HPDE6-E6E7 (cell line): ENCODE results near the gene UBASH3B.

ENCODE experiments used
- DNase-seq: peaks from one replicate; pipeline ENCODE4 v3.0.0; 2011; ENCODE audit warnings: missing footprints; ENCODE audit errors: extremely low spot score

UBASH3B gene

DNA sequence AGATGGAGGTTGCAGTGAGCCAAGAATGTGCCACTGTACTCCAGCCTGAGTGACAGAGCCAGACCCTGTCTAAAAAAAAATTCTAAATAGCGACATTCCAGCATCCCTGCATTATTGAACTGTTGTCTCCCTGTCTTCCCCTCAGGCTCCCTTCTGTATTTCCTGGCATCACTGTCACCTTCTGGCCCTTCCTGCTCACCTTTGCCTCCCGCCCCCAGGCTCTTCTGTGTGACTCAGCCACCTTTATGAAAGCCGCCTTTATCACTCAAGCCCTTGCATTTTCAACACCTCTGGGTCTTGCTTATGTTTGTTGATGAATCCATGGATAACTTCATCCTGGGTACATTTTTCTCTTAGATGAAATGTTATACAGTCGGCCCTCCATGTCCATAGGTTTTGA is 21.1 kb downstream of the UBASH3B start:
- peak; percentile 64 for DNase-seq

DNA sequence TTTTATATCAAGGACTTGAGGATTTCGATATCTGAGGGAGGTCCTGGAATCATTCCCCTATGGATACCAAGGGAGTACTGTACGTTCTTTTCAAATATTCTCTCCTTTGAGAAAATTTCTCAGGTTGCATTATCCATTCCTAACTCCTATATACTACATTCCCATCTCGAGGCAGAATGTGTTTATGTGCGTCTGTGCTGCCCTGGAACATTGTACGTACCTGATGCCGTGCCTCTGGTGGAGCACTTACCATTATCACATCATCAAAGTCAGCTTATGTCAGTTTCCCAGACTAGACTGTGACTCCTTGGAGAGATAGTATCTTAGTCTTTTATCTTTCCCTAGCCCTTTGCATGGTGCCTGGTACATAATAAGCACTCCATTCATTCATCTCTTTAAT is 21.7 kb downstream of the UBASH3B start:
- no peak for DNase-seq

DNA sequence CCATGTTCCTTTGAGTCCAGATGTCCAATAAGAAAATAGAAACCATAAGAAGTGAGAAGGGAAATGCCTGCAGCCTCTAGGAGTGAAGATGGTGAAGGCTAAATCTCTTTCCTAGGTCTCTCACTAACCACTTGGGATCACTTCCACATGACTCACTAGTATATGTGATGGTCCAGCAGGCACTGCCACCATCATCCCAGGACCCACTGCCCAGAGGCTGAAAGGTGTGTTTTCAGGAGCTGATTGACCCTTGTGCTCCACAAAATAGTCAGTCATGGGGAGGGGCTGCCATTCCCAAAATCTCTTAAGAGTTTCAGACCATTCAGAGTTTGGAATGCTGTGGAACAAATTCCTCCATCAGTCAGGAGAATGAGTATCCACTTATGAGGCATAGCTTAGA is 22.9 kb downstream of the UBASH3B start:
- DNase-seq, result no peak

DNA sequence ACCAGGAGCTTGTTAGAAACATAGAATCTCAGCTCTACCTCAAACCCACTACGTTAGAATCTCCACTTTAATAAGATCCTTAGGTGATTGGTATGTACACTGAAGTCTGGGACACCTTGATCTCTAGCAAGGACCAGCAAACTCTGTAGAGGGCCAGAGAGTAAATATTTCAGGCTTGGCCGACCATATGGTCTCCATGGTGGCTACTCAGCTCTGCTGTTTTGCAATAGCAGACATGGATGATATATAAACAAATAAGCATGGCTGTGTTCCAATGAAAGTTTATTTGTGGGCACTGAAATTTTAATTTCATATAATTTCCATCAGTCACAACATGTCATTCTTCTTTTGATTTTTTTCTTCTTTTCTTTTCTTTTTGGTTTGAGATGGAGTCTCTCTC is 23.9 kb downstream of the UBASH3B start:
- DNase-seq, result no peak

DNA sequence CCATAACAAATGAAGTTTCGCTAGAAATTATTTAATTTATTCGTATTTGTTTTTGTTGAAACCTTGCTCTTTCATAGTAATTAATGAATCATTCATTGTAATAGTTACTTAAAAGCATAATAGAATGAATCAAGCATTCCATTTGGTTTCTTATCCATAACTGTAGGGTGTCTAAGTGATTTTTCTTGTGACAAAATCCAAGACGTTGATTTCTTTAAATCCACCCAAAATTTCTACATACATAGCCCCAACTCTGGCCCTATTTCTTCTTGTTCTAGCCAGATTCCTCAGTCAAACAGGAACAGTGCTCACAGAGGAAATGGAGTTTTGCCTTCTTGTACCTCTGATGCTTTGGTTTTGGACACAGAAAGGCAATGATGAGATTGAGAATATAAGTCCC is 25.5 kb downstream of the UBASH3B start:
- no peak for DNase-seq

DNA sequence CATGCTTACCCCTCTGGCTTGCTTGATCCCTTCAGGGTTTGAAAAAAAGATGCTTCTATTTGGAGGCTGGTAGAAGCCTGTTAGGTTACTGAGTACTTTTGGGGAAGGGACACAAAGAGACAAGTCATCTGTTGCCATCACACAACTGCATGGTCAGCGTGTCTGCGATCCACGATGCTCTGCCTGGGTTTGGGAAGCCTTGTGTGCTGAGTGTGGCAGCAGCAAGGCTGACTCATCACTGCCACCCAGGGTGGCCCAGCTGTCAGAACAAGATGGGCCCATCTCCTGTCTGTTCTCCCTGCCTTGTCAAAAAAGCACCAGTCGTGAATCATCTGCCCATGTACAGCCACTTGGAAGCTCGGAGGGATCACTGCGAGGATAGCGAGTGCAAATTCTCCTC is 26.2 kb downstream of the UBASH3B start:
- DNase-seq, result no peak

DNA sequence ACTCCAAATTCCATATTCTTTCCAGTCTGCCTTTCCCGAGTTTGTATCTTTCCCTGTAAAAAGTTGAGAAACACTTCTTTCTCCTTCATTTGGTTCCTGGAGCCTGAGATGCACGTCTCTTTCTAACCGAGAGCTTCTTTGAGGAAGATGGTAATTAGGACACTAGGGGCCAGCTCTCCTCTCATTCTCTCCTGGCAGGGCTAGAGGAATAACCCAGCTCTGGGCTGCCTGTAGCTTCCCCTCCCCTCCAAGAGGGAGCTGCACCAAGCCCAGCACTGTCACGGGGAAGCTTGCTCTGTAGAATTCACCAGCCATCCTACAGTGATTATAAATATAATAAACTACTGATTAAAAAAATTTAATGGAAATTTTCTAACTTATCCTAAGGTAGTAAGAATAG is 26.9 kb downstream of the UBASH3B start:
- no peak for DNase-seq

DNA sequence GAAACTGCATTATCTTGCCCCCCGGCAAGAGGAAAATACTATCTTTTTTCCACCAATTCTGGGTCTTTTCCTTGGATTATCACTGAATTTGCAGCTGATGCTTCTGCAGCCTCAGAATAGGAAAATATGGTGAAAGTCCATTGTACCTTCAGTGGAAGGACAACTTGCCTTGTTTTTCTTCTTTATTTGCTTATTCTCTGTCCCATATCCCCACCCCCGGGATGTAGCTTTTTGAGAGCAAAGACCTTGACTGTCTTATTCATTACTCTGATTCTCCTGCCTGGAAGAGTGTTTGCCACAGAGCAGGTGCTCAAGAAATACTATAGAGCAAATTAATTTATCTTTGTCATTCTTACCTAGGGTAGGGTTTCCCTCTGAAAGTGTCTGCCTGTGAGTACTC is 29.5 kb downstream of the UBASH3B start:
- DNase-seq, result no peak

DNA sequence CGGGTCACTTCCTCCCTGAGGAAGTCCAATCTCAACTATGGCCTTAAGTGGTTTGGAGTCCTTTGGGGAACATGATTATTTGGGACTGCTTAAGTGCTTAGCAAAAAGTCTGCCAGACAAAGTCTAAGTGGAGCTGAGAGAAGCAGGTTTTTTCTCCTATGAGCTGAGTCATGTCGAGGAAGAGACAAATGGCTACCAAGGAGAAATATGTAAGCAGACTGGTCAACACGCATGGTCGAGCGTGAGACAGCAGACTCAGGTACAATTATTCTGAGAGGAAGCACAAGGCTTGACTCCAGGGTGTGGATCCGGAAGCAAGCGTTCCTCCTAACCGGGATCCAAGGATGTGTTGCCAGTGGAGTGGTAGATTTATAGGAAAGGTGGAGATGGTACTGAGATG is 30.6 kb downstream of the UBASH3B start:
- DNase-seq, result no peak

DNA sequence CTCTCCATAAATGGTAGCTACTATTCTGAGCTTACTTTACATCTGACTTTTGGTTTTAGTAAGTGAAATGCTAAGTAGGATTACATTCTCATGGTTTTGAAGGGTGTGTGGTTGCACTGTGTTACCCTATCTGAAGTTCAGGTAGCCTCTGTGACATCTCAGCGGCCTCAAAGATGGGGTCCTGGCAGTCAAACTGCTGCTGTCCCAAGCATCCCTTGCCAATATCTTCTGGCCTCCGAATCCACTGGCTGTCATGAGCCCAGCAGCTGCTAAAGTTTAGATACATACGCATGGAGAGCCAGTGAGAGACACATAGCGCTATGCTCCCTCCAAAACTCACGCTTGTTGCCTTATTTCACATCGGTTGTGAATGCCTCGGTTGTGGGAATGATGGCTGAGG is 34.9 kb downstream of the UBASH3B start:
- DNase-seq, result no peak

DNA sequence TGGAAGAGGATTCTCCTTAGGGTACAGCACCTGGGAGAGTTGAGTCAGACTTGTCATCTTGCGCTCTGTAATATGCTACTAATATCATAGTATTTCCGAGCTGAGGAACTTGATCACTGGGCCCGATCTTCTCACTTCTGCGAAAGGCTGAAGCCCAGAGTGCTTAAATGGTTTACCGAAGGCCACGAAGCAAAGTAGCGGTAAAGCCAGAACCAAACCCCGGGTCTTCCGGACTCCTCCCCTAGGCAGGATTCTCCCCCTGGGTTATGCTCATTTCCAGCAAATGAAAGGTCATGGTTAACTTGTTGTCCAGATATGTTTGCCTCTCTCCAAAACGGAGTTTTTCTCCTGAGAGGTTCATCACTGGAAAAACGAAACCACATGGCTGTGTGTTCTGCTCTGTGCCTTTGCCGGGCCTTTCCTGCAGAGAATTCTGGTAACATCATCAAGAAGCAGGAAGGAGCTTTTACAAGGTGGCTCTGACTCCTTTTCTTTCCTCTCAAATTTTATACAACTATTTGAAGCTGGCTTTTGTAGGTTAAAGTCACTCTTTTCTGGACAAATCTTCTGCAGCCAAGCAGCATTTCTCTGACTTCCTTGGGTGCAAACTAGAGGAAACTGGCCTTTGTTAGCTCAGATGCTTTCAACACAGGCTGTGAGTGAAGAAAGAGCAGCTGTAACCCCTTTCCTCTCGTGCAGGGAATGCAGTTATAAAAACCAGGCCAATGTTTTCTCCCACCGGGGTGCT is 35.5 kb downstream of the UBASH3B start:
- no peak for DNase-seq

DNA sequence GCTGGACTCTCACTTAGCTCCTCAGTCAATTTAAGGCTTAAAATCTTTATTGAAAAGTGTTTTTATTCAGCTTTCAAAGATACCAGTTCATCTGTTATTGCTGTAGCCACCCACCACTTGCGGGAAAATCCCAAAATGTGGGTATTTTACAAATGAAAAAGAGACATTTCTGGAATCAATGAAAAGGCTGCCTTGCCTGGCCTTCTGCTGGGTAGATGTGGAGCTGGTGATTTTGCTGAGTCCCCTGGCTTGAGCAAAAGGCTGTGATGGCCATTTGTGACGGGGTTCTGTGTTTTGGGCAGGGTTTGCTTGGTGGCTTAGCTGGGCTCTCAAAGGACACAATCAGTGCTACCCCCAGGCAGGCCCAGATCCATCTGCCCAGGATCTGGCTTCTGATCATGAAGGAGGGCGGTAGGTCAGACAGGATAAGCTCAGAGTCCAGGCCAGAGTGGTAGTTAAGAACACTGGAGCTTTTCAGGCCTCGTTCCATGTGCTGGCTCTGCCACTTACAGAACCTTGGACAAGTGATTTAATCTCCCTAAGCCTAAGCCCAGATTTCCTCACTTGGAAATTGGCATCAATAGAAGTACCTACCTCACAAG is 36.1 kb downstream of the UBASH3B start:
- no peak for DNase-seq

DNA sequence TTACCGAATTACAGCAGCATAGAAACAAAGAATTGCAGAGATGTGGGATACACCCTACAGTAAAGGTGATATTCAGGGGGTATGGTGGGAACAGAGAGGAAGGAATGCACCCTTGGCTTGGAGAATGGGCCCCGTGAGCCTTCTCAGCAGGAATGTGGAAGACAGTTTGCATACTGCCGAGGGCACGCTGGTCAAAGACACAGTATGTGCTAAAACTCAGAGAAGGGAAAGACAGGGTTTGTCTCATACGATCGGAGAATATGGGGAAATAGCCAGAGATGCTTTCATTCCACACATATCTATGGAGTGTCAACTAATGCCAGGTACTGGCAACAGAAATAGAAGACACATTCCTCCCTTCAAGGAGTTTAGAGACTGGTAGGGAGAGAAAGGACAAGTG is 36.9 kb downstream of the UBASH3B start:
- no peak for DNase-seq

DNA sequence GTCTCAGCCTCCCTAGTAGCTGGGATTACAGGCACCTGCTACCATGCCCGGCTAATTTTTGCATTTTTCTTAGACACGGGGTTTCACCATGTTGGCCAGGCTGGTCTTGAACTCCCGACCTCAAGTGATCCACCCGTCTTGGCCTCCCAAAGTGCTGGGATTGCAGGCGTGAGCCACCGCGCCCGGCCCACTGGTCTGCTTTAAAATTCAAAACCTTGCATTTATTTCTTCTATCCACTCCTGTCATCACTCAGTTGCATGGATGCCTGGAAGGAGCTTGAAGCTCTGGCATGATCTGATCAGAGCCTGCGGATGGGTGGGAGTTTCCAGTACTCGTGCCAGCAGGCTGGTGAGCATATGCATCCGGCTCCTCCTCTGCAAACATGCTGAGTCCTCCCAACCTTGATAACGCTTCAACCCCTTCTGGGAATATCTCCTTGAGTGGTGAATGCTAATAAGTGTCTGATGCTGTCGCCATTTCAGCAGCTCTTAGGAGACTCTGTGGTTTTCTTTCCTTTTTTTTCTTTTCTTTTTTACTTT is 39.6 kb downstream of the UBASH3B start:
- DNase-seq, result no peak

DNA sequence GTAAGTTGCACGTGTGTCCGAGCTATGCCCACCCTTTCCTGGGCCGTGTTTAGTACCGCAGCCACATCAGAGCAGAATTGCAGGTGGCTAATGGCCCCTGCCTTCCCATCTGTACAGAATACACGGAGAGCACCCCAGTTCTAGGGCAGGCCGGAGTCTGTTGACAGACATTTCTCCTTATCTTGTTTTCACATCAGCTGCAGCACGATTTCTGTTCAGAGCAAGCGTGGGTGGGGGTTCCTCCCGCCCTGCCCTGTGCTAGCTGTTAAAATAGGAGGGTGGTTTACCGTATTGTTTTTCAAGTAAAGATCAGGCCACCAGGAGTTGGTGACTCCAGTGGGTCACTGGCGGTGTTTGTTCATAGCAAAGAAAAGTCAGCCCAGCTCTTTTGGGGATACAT is 41.1 kb downstream of the UBASH3B start:
- no peak for DNase-seq

DNA sequence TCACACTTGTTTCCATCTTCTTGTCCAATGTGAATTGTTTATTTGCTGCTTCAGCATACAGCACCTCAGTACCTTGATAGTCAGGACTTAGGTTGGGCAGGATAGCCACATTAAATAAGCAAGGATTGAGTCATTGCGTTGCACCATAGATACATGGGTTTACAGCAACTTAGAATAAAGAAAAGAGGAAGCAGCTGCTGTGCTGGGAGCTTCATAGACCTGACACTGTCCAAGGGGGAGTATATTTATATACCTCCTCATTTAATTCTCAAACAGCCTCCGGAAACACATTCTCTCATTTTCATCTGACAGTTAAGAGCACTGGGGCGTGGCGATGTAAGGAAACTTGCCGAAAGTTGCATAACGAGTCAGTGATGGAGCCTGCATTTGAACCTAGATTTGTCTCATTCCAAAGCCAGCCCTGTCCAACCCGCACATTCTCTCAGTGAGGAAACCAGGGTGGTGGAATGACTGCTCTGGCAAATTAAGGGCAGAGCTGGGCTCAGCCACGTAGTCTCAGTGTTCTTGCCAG is 42.2 kb downstream of the UBASH3B start:
- peak; percentile 77 for DNase-seq

DNA sequence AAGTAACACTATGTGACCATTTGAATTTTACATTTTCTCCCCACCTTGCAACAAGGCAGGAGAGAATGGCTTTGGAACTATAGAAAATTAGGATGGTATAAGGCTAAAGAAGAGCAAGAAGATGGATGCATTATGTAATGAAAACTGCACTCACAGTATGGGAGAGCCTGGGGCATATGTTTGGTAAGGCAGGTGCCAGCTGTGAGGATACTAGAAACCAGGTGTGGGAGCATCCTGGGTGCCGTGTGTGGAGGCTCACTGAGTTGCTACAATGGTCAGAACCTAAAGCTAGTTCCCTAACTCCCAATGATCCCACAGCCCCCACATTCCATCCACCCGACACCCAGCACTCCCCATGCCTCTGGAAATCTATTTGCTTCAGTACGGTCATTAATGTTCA is 42.9 kb downstream of the UBASH3B start:
- no peak for DNase-seq

DNA sequence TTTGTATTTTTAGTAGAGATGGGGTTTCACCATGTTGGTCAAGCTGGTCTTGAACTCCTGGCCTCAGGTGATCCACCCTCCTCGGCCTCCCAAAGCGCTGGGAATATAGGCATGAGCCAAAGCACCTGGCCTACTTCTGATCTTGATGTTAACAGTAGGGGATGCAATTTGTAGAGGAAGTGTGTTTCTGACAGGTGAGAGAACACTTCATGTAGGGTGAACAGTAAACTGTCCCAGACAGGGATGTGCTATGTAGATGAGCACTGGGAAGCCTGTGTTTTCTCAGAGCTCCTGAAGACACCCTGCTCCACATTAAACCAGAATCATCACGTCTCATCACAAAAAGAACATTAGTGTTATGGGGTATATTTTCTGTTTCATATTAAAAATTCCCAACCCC is 45.1 kb downstream of the UBASH3B start:
- DNase-seq, result no peak

DNA sequence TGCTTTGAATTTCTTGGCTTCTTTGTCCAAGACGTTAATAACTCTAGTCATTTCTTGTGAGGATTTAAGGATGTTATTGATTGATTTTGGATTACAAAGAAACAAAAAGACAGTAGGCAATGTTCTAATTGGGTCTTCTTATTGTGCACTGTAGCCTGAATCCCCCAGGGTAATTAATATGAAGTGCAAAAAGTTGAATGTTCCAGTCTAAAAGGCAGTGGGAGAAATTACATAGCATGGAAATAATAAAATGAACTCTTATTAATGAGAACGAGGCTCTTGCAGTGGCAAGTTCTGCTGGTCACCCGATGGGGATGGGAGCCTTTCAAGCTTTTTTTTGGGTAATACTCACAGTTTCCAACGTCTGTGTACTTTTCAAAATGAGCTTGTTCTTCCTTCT is 45.6 kb downstream of the UBASH3B start:
- no peak for DNase-seq

DNA sequence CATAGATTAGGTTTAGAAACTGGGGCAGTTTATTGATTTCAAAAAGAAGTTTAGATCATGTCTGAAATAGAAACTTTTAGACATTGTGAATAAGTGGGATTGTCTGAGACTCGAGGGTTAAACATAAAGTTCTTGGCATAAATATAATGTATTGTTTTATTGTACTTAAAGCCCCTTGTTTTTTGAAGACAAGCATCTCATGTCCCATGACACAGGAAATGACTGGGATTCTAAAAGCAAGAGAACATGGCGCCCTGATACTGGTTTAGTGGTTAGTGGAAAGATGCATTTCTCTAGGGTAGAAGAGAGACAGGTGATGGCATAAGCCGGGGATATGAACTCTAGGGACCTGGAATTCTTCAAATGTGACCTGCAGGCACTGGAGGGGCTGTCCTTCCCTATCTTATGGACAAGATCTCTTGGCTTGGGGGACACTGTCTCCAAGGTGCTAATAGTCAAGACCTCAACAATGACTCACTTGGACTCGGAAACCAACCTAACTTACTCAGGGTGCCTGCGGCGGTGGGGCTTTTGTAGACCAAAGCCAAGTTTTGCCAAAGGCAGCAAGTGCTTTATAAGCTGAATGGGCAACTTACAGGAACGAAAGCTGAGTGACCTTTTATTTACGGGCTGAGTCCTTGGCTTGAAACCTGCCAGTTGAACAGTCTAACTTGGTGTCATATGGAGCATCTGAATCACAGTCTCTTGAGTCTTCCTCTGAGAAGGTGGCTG is 48.2 kb downstream of the UBASH3B start:
- no peak for DNase-seq

DNA sequence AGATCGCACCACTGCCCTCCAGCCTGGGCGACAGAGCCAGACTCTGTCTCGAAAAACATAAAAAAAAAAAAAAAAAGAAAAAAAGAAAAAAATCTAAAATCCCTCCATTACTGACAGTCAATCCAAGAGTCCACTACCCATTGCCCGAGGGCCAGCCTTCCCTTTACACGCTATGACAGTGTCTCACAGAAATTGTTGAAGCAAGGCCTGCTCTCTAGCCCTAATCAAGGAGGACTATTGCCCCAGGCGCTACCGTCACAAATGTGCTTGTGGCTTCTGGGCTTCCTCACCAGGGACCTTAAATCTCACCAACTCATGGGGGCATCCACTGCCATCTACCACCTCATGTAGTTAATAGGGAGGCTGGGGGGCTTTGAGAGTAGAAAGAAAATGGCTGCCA is 49.9 kb downstream of the UBASH3B start:
- no peak for DNase-seq

DNA sequence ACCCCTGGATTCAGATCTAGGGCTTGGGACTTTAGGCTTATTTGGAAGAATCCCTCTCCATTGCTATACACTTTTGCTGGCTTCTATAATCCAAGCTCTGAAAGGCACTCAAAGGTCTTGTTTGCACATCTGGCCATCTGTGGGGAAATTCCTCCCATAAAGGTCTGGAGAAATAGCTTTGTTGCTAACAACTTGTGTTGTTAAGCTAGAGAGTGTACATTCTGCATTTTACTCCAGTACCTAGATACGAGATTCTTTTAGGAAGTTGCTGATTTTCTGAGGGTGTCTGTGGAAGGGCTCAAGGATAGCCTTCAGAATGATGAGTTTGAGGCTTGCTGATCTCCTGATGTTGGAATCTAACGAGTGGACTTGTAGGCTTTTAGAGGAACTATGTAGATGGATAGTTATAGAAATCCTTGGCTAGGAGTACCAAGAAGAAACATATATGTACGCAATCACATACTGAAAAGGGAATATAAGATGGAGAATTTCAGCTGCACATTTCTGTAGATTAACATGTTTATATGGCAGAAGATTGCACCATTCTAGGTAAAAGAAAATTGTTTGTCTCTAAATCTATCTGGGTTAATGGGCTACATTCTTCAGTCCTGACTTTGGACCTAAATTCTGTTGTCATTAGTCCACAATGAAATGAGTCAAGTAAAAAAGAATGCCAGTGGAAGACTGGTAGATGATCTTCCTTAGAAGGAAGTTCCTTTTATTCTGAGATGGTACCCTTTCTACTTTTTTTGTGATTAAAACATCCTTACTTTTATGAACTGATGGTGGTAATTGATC is 51.0 kb downstream of the UBASH3B start:
- DNase-seq, result no peak
